Adipocyte (in vitro differentiated cells): Measurements from ENCODE around the gene RNF214.
"Not testable (repeated sequence)": the region's sequence is repeated elsewhere in the genome, so short reads cannot be mapped to it uniquely, and the experiment has no call there.

ENCODE experiments used
- DNase-seq: peaks from one replicate; pipeline ENCODE4 v3.0.0-alpha.2; 2015; ENCODE audit warnings: low read depth
- H3K27me3 ChIP-seq: replicated peaks from 2 replicates; pipeline ENCODE4 v1.7.0; 2013; ENCODE audit warnings: mild to moderate bottlenecking, low read length, moderate library complexity; ENCODE audit not compliant: control insufficient read depth, insufficient read depth
- H3K36me3 ChIP-seq: 2 replicates; pipeline ENCODE4 v1.7.0; 2013; ENCODE audit warnings: low read length, mild to moderate bottlenecking, moderate library complexity; ENCODE audit not compliant: control insufficient read depth, insufficient read depth, severe bottlenecking
- H3K4me1 ChIP-seq: 2 replicates; pipeline ENCODE4 v1.7.0; 2013; ENCODE audit warnings: mild to moderate bottlenecking, low read length, moderate library complexity; ENCODE audit not compliant: control insufficient read depth, insufficient read depth
- H3K4me3 ChIP-seq: 2 replicates; pipeline ENCODE4 v1.7.0; 2013; ENCODE audit warnings: mild to moderate bottlenecking, low read length, moderate library complexity
- H3K9ac ChIP-seq: 2 replicates; pipeline ENCODE4 v1.7.0; 2013; ENCODE audit warnings: mild to moderate bottlenecking, low read length, moderate library complexity
- H3K9me3 ChIP-seq: 2 replicates; pipeline ENCODE4 v1.7.0; 2013; ENCODE audit warnings: mild to moderate bottlenecking, low read length, moderate library complexity; ENCODE audit not compliant: control insufficient read depth

RNF214 gene

GRCh38 chr11:117313091-117313490, 80.6 kb downstream of the RNF214 start:
- Histone ChIP-seq H3K36me3 (no peaks in the 10 kb centered on the region), H3K27me3 (no peaks in the 10 kb centered on the region), H3K9ac (no peak overlapping the region), H3K4me3 (no peak overlapping the region), H3K4me1 (peaks cover 22% of the 10 kb centered on the region), H3K9me3 (no peaks in the 10 kb centered on the region)
- DNase-seq: no peak

GRCh38 chr11:117313828-117314768, 81.6 kb downstream of the RNF214 start:
- DNase-seq: no peak
- peak overlapping the region; percentile 86 for H3K4me3 ChIP-seq

GRCh38 chr11:117314840-117315239, 82.4 kb downstream of the RNF214 start:
- DNase-seq: peak; percentile 15
- Histone ChIP-seq H3K4me3 (peak overlapping the region; percentile 86), H3K27me3 (no peaks in the 10 kb centered on the region), H3K4me1 (peaks cover 30% of the 10 kb centered on the region), H3K36me3 (no peaks in the 10 kb centered on the region), H3K9ac (peak overlapping the region; percentile 89), H3K9me3 (no peaks in the 10 kb centered on the region)

More at GRCh38 chr11:117313828-117314768, 81.6 kb downstream of the RNF214 start:
- Histone ChIP-seq H3K27me3 (no peaks in the 10 kb centered on the region), H3K9me3 (no peaks in the 10 kb centered on the region), H3K36me3 (no peaks in the 10 kb centered on the region), H3K4me1 (peaks cover 23% of the 10 kb centered on the region), H3K9ac (no peak overlapping the region)

- Histone ChIP-seq H3K36me3 (no peaks in the 10 kb centered on the region), H3K4me1 (peaks cover 30% of the 10 kb centered on the region), H3K9me3 (no peaks in the 10 kb centered on the region), H3K4me3 (peak overlapping the region; percentile 86), H3K27me3 (no peaks in the 10 kb centered on the region), H3K9ac (peak overlapping the region; percentile 89)
- DNase-seq: peak; percentile 52
These were observed 83.1 kb downstream of the RNF214 start for GRCh38 chr11:117315285-117316196.

GRCh38 chr11:117316197-117316961, 83.9 kb downstream of the RNF214 start, which contains the start of gene BACE1:
BACE1 (minus strand) TSS chr11:117316256; CDS start chr11:117315795, 461 bp downstream.
- peak; percentile 89 for DNase-seq
- Histone ChIP-seq H3K4me3 (peak within 1 kb of the TSS; percentile 86), H3K9ac (peak within 1 kb of the TSS; percentile 89)

GRCh38 chr11:117318738-117319137, 86.3 kb downstream of the RNF214 start:
- Histone ChIP-seq H3K9ac (no peak overlapping the region), H3K27me3 (no peaks in the 10 kb centered on the region), H3K9me3 (no peaks in the 10 kb centered on the region), H3K4me3 (no peak overlapping the region), H3K4me1 (peaks cover 30% of the 10 kb centered on the region), H3K36me3 (no peaks in the 10 kb centered on the region)
- no peak for DNase-seq

More at GRCh38 chr11:117316197-117316961, 83.9 kb downstream of the RNF214 start, which contains the start of gene BACE1:
- Histone ChIP-seq H3K9me3 (no peaks in the 10 kb centered on the region), H3K4me1 (peaks cover 30% of the 10 kb centered on the region), H3K36me3 (no peaks in the 10 kb centered on the region), H3K27me3 (no peaks in the 10 kb centered on the region)

- H3K27me3 ChIP-seq: no peaks in the 10 kb centered on the region
These were observed 86.9 kb downstream of the RNF214 start for GRCh38 chr11:117319214-117319840.

GRCh38 chr11:117327255-117327566, 94.7 kb downstream of the RNF214 start:
- H3K9me3 ChIP-seq, H3K36me3 ChIP-seq, DNase-seq, H3K27me3 ChIP-seq: not testable (repeated sequence)
- Histone ChIP-seq H3K4me1 (peaks cover 20% of the 10 kb centered on the region), H3K4me3 (peak overlapping the region; percentile 90), H3K9ac (peak overlapping the region; percentile 92)

More at GRCh38 chr11:117319214-117319840, 86.9 kb downstream of the RNF214 start:
- peak; percentile 42 for DNase-seq
- Histone ChIP-seq H3K36me3 (no peaks in the 10 kb centered on the region), H3K9ac (no peak overlapping the region), H3K4me3 (no peak overlapping the region), H3K4me1 (peaks cover 24% of the 10 kb centered on the region), H3K9me3 (no peaks in the 10 kb centered on the region)

- Histone ChIP-seq H3K4me3 (peak within 1 kb of the TSS; percentile 90), H3K9me3 (no peaks in the 10 kb centered on the region), H3K9ac (peak within 1 kb of the TSS; percentile 92), H3K36me3 (no peaks in the 10 kb centered on the region), H3K4me1 (peaks cover 20% of the 10 kb centered on the region), H3K27me3 (no peaks in the 10 kb centered on the region)
- DNase-seq: peak; percentile 98
These were observed 95.3 kb downstream of the RNF214 start, which contains the start of gene CEP164 for GRCh38 chr11:117327567-117328374. CEP164 (plus strand) TSS chr11:117327854; CDS start chr11:117338587, 10,733 bp downstream.
